GM19328 (cell line): ENCODE measurements around the gene WBP1.
"Not testable (repeated sequence)": the region's sequence is repeated elsewhere in the genome, so short reads cannot be mapped to it uniquely, and the experiment has no call there.

ENCODE experiments used
- ATAC-seq: cut with Tn5 transposase; IDR thresholded peaks from one replicate; pipeline ENCODE4 v1.9.1; 2021; ENCODE audit warnings: mild to moderate bottlenecking, moderate library complexity; ENCODE audit not compliant: unreplicated experiment

The WBP1 gene

DNA sequence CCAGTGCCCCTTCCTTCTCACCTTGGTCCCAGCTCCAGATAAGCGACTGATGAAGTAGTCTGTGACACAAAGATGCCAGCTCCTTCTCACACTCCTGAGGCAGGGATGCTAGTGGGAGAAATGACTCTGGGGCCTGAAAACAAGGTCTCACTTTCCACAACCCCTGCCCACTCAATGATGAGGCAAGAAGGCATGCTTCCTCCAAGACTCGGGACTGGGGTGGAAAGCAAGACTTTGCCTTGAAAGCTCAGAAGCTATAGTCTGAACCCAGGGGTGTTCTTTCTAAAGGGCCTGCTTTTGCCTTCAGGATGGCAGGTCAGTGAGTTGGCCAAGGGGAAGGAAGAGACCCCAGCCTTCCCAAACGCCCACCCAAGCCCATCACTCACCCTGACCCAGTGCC lies 23.2 kb downstream of the WBP1 start:
- ATAC-seq = no peak

DNA sequence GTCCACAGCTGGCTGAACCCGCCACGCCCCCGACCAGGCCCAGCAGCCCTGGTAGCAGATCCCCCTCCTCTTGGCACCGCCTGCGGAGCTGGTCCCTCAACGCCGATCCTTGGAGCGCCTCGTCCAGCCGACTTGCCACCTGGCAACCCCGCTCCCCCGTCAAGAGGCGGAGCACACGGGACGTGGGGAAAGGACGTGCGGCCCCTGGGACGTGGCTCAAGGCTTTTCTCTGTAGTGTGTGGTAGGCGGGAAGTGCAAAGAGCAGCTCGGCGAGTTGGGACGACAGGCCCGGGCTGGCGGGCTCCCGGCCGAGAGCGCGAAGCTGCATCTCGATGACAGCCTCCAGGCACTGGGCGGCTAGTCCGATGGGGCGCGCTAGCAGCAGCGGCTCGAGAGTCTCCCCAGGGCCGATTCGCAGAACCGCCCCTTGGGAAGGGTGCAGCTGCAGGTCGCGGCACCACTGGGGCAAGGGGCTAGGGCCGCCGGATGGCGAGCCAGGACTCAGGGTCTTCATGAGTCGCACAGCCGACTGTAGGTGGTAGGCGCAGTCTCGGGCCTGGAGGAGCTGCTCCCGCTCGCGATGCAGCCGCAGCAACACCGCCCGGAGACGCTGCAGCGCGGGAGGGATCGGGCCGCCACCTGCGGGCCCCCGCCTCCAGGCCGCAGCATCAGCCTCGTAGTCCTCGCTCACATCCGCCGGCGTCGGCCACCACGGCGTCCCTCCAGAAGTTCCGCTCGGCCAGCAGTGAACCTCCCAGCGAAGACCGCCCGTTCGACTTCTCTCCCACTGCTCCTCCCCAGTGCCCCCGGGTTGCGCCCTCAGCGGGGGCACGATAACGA lies 23.9 kb downstream of the WBP1 start:
- ATAC-seq = peak; percentile 32

DNA sequence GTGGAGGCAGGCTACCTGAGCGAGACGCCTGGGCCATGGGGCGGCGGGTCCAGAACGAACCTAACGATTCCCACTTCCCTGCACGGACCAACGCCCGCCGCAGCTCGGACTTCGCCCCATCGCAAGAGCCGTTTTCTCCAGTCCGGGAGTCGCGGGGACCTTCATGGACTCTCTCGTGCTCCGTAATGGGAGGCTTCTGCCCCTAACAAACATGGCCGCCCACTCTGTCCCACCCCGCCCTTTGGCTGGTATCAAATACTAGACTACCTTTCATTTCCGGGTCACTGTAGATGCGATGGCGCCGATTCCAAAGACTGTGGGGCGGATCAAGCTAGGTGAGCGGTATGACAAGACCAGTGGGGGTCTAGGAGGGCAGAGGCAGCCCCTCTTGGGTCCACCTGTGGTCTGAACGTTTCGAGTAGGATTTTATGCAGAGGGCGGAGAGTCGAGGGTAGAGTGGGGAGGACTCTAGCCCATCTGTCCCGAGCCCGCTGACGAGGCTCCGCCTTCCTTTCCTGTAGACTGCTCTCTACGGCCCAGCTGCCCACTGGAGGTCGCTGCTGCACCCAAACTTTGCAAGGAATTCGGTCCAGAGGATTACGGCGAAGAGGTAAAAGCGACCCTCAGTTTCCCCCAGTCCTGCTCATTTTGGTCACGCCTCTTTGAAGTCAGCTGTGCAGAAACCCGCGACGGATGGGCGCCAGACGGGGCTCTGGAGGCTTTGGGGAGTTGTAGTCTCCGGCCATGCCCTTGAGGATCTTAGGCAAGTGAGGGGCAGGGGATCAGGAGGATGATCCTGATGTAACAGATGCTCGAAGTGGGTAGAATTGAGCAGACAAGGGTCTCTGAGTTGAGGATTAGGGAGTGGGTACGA lies 24.8 kb downstream of the WBP1 start, which contains the start of the genes CCDC142 and TTC31:
Gene CCDC142 (minus strand): TSS at position 198 of the 874 bp plus-strand sequence. CDS start 161 bp downstream, at position 37.
Gene TTC31 (plus strand): TSS at position 281 of the 874 bp plus-strand sequence. CDS start 15 bp downstream, at position 296.
- peak; percentile 86 for ATAC-seq

DNA sequence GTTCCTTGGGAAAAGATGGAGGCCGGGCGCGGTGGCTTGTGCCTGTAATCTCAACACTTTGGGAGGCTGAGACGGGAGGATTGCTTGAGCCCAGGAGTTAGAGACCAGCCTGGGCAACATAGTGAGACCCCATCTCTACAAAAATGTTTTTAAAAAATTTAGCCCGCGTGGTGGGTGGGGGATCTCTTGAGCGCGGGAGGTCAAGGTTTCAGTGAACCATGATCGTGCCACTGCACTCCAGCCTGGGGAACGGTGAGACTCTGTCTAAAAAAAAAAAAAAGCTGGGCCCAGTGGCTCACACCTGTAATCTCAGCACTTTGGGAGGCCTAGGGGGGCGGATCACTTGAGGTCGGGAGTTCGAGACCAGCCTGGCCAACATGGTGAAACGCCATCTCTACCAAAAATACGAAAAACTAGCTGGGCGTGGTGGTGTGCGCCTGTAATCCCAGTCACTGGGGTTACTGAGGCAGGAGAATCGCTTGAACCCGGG lies 25.5 kb downstream of the WBP1 start:
- not testable (repeated sequence) for ATAC-seq

DNA sequence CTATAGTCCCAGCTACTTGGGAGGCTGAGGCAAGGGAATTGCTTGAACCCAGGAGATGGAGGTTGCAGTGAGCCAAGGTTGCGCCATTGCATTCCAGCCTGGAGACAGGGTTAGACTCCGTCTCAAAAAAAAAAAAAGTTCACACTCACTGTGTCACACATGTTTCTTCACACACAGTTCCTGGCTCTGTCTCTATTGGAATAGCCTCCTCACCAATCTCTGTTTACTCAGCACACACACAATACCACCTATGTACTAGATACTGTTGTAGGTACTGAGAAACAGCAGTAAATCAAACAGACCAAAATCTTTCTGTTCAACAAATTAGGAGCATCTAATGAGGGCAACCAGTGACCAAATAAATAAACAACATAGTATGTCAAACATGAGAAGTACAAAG lies 27.9 kb downstream of the WBP1 start:
- ATAC-seq = no peak

DNA sequence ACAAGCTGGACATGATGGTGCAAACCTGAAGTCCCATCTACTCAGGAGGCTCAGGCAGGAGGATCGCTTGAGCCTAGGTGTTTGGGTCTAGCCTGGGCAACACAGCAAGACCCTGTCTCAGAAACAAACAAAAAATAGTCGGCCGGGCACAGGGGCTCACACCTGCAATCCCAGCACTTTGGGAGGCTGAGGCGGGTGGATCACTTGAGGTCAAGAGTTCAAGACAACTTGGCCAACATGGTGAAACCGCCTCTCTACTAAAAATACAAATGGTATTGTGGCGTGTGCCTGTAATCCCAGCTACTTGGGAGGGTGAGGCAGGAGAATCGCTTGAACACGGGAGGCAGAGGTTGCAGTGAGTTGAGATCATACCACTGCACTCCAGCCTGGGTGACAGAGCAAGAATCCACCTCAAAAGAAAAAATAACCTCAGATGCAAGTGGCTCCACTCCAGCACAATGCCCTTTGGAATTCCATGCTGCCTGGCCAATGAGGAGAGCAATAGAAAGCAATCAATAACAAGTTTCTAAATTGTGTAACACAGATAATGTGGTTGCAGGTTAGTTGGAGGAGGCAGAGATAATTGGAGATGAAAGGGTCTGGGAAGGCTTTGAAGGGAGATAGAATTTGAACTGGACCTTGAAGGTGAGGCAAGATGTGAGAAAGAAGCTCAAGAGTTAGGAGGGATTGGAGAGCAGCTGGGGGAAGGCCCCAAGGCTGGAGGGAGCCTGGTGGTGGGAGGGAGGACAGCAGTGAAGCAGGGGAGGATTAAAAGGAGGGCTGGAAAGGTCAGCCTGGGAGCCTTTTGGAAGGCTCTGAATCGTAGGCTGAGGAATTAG lies 30.6 kb downstream of the WBP1 start:
- no peak for ATAC-seq

DNA sequence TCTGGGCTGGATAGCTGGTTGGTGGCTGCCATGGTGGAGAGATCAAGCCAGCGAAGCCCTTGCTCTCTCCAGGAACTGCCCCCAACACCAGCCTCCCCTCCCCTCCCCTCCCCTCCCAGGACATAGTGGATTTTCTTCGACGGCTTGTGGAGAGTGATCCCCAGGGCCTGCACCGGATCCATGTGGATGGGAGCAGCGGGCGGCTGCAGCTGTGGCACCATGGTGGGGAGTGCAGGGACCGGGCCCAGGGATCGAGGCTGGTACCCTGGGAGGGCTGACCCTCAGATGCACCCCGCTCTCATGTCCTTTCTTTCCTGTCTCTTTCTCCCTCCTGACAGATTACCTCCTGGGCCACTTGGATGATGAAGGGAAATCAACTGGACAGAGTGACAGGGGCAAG lies 31.7 kb downstream of the WBP1 start:
- no peak for ATAC-seq

DNA sequence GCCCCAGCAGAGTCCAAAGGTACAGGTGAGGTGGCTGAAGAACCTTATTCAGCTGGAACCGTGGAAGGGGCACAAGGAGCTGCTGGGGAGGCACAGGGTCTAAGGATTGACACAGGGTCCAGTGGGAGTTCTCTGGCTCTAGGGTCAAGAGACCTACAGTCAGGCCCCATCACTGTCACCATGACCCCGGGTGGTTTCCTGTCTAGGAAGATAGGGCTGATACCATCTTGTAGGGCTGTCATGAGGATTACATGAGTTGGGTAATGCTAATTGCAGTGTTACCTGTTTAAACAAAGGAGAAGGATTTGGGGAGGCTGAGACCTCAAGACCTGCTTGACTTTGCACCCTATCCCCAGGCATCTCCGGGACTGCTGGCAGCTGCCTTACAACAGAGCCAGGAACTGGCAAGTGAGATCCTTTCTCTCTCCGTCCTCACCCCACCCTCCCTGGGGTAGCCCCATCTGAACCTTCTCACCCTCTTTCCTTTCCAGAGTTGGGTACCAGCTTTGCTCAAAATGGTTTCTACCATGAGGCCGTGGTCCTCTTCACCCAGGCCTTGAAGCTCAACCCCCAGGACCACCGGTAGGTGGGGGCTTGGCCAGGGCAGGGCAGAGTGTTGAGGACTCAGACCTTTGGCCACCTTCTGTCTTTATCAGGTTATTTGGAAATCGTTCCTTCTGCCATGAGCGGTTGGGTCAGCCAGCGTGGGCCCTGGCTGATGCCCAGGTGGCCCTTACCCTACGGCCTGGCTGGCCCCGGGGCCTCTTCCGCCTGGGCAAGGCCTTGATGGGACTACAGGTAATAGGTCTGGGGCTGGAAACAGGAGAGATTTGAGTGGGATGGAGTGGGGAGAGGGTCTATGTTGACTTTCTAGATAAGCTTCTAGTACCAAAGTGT lies 33.7 kb downstream of the WBP1 start:
- no peak for ATAC-seq

DNA sequence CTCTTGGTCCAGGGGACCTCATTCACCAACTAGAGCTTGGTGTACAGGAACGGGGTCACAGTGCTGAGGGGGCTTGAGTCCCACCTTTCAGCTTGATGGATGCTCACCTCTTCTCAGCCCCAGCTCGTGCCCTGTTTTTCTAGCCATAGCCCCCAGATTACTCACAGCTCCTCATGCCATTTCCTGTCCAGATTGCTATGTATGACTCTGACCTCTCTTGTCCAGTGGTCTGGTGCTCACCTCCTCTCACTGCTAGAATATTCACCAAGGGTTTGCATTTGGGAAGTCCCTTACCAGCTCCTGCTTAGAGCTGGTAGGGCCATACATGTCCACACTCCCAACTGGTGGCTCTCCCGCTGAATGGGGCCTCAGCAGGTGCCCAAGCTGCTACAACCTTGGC lies 35.3 kb downstream of the WBP1 start:
- ATAC-seq = no peak

DNA sequence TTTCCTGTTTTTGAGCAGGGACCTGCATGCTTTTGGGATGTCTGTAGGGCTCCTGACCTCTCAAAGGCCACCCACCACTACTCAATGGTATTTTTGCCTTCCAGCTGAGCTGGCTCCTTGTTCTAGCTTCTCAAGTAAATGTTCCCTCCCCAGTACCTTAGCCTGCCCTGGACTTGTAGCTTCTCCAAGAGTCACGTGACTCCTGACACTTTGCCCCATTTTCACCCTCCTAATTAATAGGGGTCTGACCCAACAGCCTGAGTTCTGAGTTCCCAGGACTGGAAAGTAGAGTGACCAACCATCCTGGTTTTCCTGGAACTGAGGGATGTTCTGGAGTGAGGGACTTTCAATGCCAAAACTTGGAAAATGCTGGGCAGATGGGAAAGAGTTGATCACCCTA lies 37.2 kb downstream of the WBP1 start:
- ATAC-seq = no peak

DNA sequence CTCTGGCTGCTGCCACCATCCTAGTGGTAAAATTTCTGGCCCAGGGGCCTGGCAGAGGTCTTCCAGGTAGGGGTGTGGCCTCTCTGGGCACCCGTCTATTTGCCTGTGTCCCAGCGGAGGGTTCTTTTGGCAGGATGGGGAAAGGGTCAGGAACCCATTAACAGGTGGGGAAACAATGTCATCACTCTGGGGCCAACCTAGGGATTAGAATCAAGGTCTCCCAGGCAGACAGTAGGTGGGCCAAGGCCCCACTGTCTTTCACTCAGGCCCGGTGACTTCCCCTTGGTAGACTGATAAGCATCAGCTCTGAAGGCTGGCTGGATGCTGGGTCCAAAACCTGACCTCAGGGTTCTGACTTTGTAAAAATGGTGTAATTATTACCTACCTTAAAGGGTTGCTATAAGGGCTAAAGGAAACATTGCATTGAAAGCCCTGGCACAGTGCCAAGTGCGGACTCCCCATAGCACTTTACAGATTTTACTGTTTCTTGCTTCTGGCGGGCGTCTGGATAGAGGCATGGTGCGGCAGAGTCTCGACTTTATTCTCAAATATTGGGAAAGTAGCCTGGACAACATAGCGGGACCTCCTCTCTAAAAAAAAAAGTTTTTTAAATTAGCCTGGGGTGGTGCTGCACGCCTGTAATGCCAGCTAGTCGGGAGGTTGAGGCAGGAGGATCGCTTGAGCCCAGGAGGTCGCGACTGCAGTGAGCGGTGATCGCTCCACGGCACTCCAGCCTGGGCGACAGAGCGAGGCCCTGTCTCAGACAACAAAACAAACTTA lies 38.9 kb downstream of the WBP1 start:
- no peak for ATAC-seq

DNA sequence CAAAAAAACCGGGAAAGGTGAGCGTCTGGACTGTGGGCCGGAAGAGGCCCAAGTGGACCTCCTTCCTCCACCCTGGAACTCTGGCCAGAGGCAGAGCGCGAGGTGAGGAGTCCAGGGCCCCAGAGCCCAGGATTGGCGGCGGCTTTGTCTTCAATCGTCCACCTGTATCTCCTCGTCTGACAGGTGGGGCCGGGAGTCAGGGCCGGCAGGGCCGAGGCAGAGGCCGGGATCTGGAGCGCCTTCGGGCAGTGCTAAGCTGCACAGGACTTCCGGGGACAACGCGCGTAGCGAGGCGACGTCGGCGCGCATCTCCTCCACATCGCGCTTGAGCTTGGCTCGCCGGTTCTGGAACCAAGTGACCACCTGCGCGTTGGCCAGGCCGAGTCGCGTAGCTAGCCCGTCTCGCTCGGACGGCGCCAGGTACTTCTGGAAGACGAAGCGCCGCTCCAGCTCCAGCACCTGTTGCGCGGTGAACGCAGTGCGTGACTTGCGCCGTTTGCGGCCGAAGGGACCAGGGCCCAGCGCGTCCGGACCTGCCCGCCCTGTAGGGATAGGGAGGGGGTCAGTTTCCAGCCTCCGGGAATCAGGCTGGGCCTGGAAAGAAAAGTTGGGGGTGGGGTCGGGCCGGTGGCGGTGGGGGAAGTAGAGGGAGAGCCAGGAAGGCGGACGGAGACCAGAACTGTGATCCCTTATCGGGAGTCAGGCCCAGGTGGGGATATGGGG lies 39.7 kb downstream of the WBP1 start:
- ATAC-seq = no peak

DNA sequence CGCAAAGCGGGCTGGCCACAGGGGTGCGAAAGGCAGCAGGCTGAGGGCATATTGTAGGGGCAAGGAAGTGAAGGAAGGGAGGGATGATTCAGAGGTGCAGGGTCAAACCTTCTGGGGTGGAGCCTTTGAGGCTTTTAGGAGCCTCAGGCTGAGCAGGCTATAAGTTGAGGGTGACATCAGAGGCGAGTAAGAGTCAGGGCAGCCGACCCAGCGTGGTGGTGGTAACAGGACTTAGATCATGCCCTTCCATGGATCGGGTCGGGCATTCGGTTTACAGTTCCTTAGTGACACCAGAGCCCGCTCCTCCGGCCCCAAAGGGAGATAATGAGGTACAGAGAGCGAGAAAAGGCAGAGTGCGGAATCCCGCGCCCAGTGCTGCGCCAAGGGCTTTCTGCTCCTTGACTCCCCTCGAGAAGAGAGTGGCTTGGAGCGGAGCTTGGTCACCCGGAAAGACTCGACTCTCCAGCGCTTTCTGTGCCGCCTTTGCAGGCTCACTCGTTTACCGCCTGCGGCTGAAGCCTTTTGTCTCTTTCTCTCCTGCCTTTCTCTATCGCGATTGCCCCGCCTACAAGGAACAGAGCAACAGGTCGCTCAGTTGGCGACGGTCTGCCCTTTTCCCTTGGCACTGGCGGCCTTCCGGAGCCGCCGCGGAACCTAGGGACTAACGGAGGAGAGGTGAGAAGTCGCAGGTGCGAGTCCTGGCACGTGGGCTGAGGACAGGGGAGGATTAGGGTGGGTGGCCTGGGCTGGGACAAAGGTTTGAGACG lies 40.4 kb downstream of the WBP1 start:
- no peak for ATAC-seq

DNA sequence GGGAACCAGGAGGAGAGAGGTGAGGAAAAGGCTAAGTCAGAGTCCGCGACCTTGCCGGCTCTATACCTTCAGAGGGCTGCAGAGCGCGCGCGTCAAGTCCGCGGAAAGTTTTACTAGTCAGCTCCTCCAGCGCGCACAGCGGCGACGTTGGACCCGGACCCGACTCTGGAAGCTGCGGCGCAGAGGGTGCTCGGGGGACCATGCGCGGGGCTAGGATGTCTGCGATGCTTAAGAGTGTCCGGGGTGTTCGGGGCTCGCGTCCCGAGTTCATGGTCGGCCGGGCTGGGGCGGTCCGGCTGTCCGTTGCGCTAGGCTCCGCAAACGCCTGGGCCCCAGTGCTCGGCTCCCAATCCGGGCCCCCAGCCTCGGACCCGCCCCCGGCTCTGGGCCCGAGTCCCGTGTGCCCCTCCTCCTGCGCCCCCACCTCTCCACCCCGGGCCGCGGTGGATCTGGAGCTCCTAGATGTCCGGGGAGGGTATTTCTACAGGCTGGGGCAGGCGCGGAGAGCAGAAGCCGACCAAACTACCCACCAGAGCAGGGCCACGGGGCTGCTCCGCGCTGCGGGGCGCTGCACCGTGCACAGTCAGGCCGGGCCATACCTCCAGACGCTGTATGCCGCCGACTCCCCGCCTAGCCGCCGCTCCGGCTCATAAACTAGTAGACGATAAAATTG lies 41.2 kb downstream of the WBP1 start, which contains the start of gene LBX2:
Gene LBX2 (minus strand): TSS at position 337 of the 673 bp plus-strand sequence. CDS start 66 bp downstream, at position 271.
- no peak for ATAC-seq

DNA sequence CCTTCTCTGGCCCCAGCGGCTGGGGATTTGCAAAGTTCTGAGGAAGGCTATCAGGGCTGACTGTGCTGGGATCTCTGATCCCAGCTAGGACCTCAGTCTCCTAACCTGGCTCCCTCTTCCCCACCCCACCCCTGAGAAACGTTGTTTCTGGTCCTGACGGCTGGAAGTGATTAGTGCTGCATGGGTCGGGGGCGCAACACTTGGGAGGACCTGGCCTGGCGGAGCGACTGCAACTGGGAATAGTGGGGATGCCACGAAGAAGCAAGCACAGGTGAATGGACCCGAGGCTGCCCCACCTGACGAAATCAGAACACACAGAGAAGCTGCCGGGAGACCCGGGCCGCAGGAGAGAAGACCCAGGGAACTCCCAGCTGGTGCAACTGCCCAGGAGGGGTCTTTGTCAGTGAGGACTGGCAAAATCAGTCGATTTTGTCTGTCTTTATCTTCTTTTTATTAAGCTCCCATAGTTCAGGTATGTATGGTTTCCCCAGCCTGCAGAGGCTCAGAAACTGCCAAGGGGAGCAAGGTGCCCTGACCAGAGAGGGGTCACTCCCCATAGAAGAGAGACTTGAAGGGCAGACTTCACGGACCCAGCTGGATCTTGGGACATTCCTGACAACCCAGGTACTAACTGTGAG lies 41.8 kb downstream of the WBP1 start:
- no peak for ATAC-seq

DNA sequence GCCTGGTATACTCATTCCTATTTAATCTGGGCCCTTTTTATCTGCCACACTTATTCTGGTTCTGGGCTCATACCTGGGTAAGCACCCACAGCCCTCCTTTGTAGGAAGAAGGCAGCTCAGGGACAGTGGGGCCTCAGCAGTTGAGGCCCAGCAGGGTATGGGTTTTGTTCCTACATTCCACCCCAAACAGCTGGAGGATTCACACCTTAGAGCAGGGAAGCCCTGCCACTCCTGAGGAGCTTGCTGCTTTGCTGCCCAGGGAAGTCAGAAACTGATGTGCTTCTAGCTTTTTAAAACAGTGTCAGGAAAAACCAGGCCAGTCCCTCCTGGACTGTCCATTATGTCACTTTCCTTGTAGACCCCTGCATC lies 42.3 kb downstream of the WBP1 start:
- no peak for ATAC-seq
